Erythroblast (primary cell): ENCODE results near the gene ITSN1.

Experiments used
- GATA1 ChIP-seq: IDR thresholded peaks from 2 replicates; pipeline ENCODE4 v1.6.1; 2011; ENCODE audit warnings: low read depth, mild to moderate bottlenecking, control low read depth, low read length, moderate library complexity
- POLR2A ChIP-seq: IDR thresholded peaks from 2 replicates; pipeline ENCODE4 v1.6.1; 2011; ENCODE audit warnings: mild to moderate bottlenecking, low read length

DNA sequence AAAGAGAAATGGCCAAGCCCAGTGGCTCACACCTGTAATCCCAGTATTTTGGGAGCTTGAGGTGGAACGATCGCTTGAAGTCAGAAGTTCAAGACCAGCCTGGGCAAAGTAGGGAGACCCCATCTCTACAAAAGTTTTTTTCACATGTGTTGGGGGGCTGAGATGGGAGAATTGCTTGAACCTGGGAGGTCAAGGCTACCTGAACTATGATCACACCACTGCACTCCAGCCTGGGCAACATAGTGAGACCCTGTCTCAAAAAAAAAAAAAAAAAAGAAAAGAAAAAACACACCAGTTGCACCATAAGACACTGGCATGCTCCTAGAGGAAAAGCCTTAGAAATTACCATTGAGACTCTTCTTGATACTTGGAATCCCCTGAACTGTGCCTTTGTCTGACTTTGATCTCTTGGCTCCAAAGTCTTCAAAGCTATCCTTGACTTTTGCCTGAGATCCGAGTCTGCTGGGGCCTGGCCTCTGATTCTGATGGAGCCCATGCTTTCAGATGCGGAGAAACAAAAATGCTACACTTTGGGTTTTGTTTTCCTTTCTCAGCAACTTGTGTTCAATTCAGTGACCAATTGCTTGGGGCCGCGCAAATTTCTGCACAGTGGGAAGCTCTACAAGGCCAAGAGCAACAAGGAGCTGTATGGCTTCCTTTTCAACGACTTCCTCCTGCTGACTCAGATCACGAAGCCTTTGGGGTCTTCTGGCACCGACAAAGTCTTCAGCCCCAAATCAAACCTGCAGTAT, 239.6 kb downstream of the ITSN1 start:
- TF ChIP-seq POLR2A (no peak), GATA1 (no peak)
